Measurements from ENCODE around the gene SORBS2.

GRCh38 chr4:185713731-185714130 is 98.3 kb downstream of the SORBS2 start:
- TF ChIP-seq CTCF (IDR thresholded peaks at IDR 0.05) (no peak), POLR2AphosphoS5 (IDR thresholded peaks at IDR 0.05; ENCODE audit: insufficient read depth in 1 of 2, low read depth in 1 of 2) (no peak)
